Right lobe of liver (tissue), 4 donors: ENCODE measurements around the gene RIMBP2.

Source experiments
- CTCF ChIP-seq, 4 donors: fragments of 200-600 bp in 3 of 4; fragments of 450-650 bp in 1 of 4; IDR thresholded peaks; one replicate each; pipeline versions ENCODE4 v1.5.1 to v1.8.0; 2016 to 2022; ENCODE audit warnings: antibody characterized with exemption in 4 of 4, mild to moderate bottlenecking in 2 of 4
- POLR2A ChIP-seq: fragments of 450-650 bp; IDR thresholded peaks from one replicate; pipeline ENCODE4 v1.6.1; 2017; ENCODE audit warnings: antibody characterized with exemption, mild to moderate bottlenecking
- donor health status: DM: no; HTN: no; CAD: no.
- donor health status: DM: no; HTN: no; CAD: no.
- donor health status: DM: no; HTN: yes; CAD: no.

GRCh38 chr12:130698106-130698505 lies 18.0 kb downstream of the RIMBP2 start:
- no peak for TF ChIP-seq CTCF (IDR thresholded peaks at IDR 0.05)
- TF ChIP-seq POLR2A = no peak
